Astrocyte of the spinal cord (primary cell): ENCODE data around the gene CTAGE9.

ENCODE experiments used
- DNase-seq: peaks from one replicate; pipeline ENCODE4 v3.0.0; 2011; ENCODE audit warnings: low read depth, low spot score
- H3K4me3 ChIP-seq: 2 replicates; pipeline ENCODE4 v1.5.1; 2011; ENCODE audit warnings: low read depth, mild to moderate bottlenecking, low read length, moderate library complexity
- in situ Hi-C: cut with HindIII; loops from 2 replicates; pipeline ENCODE4 v1.10.0; 2017; ENCODE audit warnings: low sequenced_read_pairs
- TF ChIP-seq, protein P1 (sequence below): IDR thresholded peaks from 2 replicates; pipeline ENCODE4 v1.5.1; 2012; ENCODE audit warnings: low read depth, mild to moderate bottlenecking, low read length, inconsistent platforms

Gene CTAGE9

DNA sequence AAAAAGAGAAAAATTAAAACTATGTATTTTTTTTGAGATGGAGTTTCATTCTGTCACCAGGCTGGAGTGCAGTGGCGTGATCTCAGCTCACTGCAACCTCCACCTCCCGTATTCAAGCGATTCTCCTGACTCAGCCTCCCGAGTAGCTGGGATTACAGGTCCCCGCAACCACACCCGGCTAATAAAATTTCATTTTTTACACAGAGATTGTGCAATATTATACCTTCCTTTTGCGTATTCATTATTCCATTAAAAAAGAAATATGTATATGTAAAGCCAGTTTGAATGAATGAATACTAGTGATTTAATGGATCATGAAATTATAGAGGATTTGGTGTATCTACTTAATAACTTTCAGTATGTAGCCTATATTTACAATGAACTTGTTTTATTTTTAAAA, 38.2 kb upstream of the CTAGE9 start:
- no peak for DNase-seq
- TF ChIP-seq, protein P1, sequence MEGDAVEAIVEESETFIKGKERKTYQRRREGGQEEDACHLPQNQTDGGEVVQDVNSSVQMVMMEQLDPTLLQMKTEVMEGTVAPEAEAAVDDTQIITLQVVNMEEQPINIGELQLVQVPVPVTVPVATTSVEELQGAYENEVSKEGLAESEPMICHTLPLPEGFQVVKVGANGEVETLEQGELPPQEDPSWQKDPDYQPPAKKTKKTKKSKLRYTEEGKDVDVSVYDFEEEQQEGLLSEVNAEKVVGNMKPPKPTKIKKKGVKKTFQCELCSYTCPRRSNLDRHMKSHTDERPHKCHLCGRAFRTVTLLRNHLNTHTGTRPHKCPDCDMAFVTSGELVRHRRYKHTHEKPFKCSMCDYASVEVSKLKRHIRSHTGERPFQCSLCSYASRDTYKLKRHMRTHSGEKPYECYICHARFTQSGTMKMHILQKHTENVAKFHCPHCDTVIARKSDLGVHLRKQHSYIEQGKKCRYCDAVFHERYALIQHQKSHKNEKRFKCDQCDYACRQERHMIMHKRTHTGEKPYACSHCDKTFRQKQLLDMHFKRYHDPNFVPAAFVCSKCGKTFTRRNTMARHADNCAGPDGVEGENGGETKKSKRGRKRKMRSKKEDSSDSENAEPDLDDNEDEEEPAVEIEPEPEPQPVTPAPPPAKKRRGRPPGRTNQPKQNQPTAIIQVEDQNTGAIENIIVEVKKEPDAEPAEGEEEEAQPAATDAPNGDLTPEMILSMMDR: no peak
- H3K4me3 ChIP-seq: no peak overlapping the region
- in situ Hi-C loops: no loop called here

GRCh38 chr6:131747821-131748353, 37.1 kb upstream of the CTAGE9 start:
- in situ Hi-C loops: no loop called here
- DNase-seq: no peak
- TF ChIP-seq, protein P1: no peak
- no peak overlapping the region for H3K4me3 ChIP-seq

DNA sequence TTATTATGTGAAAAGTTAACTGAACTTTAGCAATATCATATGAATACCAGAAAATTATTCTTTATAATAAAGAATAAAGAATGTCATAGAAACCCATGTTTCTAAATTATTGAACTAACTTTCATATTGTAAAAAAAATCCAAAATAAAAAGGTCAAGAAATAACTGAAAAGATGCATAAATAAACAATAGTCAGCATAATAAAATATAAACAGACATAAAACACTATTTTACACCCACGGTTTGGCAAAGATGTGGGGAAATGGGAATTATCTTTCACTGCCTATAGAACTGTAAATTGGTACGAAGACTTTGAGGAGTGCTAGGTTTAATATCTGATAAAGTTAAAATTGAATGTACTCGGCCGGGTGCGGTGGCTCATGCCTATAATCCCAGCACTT, 34.7 kb upstream of the CTAGE9 start:
- H3K4me3 ChIP-seq: no peak overlapping the region
- TF ChIP-seq, protein P1: no peak
- in situ Hi-C loops: no loop called here
- DNase-seq: no peak

DNA sequence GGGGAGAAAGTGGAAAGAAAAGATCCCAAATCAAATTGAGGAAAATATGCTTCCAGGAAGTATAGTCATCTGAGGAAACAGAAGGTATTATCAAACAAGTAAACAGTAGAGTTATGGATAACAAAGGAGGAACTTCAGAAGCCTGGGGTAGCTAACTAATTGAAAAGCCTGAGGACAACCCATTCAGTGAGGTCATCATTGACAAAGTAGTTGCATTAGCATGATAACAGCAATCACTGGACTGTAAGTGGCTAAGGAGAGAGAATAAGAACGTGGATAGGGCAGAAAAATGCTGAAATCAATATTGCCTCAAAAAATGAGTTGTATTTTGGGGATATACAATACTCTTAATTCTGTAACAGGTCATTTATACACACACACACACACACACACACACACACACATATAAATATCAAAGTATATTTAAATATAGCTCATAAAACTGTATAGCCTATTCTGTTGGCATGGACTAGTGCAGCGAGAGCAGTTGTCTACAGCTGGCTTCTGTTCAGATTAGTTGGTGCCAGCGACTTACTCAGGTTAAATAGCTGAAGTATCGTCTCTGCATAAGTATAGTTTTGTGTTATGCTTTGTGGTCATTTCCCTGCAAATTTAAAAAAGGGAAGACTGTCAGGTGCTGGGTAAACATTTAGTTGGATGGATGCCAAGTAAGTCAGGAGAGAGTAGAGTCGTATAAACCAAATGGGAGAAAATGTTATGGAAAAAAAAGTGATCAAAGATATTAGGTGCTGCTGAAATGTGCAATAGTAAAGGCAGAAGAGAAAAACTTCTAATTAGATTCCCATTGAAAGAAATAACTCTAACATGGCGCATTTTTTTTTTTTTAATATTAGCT, 33.8 kb upstream of the CTAGE9 start:
- TF ChIP-seq, protein P1: no peak
- in situ Hi-C loops: no loop called here
- DNase-seq: no peak
- H3K4me3 ChIP-seq: no peak overlapping the region

DNA sequence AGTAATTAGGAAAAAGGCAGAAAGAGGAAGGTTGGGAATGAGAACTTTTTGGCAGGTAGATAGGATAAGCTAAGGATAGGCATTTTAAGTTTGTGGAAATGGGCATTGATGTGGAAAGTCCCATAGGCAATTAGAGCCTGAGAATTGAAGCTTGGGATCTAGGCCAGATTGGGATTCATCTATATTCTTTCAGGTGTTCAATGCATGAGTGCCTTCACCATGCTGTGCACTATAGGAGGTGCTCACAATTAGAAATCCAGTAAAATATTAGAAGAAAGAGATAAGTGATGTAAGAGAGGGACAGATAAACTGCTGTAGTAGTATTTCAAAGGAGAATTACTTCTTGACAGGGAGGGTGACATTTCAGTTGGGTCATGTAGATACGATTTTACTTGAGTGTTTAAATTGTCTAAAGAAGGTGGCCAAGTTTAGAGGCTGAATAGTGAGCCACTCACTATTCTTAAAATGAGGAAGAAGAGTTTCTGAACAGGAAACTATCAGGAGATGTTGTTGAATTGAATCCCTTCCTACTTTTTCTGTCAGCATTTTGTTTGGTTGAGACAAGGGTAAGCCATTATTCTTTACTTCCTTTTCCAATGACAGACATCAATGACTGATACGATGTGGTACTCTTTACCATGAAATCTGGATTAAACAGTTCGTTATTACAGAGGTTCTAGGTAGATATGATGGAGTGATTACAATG, 31.0 kb upstream of the CTAGE9 start:
- DNase-seq: no peak
- TF ChIP-seq, protein P1: no peak
- in situ Hi-C loops: no loop called here
- H3K4me3 ChIP-seq: no peak overlapping the region

DNA sequence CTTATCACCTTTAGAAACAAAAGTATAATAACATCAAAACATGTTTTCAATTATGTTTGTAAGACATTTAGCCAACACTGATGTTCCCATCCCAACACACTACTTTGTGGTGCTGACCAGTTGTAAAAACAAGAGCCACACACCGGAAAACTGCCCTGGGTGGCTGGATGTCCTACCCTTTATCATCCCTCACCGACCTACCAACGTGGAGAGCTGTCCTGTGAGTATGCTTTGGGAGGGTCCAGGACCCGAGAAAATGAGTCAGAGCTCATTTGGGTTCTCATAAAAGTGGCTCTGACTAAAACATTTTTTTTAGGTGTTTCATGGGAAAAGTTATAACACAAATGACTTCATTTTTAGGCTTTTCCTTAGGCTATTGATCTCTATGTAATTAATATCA, 29.3 kb upstream of the CTAGE9 start:
- peak; percentile 74 for DNase-seq
- H3K4me3 ChIP-seq: no peak overlapping the region
- in situ Hi-C loops: no loop called here
- TF ChIP-seq, protein P1: no peak
